ENCODE measurements around the gene SH2D5. TPM values are rescaled to one million over a fixed set of nuclear protein-coding genes. Genes with fewer than 3 reads are reported as not detected.

The SH2D5 gene
- total RNA-seq, 2 experiments from 2014 or later, result 0.15 to 0.29 TPM

DNA sequence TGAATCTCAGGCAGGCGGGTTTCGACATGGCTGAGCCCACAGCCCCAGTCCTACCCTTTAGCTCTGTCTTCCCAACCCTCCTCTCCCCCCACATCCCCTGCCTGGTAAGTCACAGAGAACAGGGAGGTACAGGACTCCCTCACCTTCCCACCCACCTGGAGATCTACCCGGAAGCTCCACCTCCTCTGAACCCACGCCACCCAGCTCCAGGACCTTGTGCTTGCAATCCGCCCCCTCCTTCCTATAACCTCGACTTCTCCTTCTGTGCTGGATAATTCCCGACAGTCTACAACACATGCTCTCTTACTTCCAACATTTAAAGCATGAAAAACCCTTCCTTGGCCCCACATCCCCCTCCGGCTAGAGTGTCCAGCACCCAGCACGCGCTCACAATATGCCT, 37.0 kb downstream of the SH2D5 start:
- no peak overlapping the region for H3K4me3 Mint-ChIP-seq
- no peak for DNase-seq
- intact Hi-C loops (cut with micrococcal nuclease), result loop anchor here (5.0 kb wide), 1 partner anchor 237 kb away; no protein-coding TSS in a partner anchor
- H3K9me3 Mint-ChIP-seq, result no peaks in the 10 kb centered on the region
- no peaks in the 10 kb centered on the region for H3K27me3 Mint-ChIP-seq (ENCODE audit: low read depth)
- CTCF ChIA-PET, result interaction anchor here (0.6 to 4.9 kb wide), 6 partner anchors 19 to 500 kb away, joined by 3 to 73 read pairs (median 5); no protein-coding TSS in a partner anchor
- no peaks in the 10 kb centered on the region for H3K36me3 Mint-ChIP-seq (ENCODE audit: low read depth)
- peaks cover 5% of the 10 kb centered on the region for H3K4me1 Mint-ChIP-seq (ENCODE audit: low read depth)
- H3K27ac Mint-ChIP-seq, result no peak overlapping the region

DNA sequence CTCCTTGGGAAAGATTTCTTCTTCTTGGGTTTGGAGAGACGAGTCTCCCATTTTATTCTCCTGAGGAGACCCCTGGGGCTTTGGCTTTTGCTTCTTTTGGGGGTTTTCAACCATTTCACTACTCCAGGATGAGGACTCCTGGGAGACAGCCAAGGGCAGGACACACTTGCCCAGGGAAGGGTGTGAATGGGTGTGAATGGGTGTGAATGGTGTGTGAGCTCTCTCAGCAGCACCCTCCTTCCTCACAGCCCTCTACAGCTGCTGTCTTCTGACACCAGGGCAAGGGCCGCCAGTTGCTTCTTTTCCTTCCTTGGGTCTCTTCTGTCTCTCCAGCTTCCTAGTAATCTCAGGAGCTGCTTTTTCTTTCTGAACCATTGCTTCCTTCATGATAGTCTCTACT, 38.9 kb downstream of the SH2D5 start:
- CTCF ChIA-PET, result interaction anchor here (0.7 to 0.9 kb wide), 2 partner anchors 502 to 863 kb away, joined by 3 read pairs; no protein-coding TSS in a partner anchor
- no peaks in the 10 kb centered on the region for H3K36me3 Mint-ChIP-seq (ENCODE audit: low read depth)
- H3K27me3 Mint-ChIP-seq (ENCODE audit: low read depth), result no peaks in the 10 kb centered on the region
- intact Hi-C loops (cut with micrococcal nuclease), result no loop called here
- no peak for DNase-seq
- peaks cover 5% of the 10 kb centered on the region for H3K4me1 Mint-ChIP-seq (ENCODE audit: low read depth)
- H3K27ac Mint-ChIP-seq, result no peak overlapping the region
- no peak overlapping the region for H3K4me3 Mint-ChIP-seq
- no peaks in the 10 kb centered on the region for H3K9me3 Mint-ChIP-seq

DNA sequence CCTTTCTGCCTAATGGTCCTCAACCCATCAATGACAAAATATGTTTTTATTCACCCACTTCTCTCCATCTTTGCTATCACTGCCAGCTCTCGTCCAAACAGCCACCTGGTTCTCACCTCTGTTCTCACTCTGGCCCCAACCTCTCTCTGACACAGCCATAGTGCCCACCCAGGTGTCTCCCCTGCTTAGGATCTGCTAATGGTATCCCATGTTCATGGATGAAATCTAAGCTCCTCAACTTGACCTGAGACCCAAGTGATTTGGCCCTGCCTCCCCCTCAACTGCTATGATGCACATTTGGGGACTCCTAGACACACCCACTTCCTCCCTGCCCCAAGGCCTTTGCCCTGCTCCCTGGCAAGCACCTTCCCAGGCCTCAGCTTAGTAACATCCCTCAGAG, 40.6 kb downstream of the SH2D5 start:
- Mint-ChIP-seq H3K36me3 (ENCODE audit: low read depth) (no peaks in the 10 kb centered on the region), H3K4me3 (no peak overlapping the region), H3K27ac (no peak overlapping the region), H3K9me3 (no peaks in the 10 kb centered on the region), H3K27me3 (ENCODE audit: low read depth) (no peaks in the 10 kb centered on the region), H3K4me1 (ENCODE audit: low read depth) (peaks cover 2% of the 10 kb centered on the region)
- intact Hi-C loops (cut with micrococcal nuclease), result no loop called here
- DNase-seq, result no peak
- CTCF ChIA-PET, result interaction anchor here (0.6 kb wide), 1 partner anchor 92 kb away, joined by 3 read pairs; no protein-coding TSS in a partner anchor

DNA sequence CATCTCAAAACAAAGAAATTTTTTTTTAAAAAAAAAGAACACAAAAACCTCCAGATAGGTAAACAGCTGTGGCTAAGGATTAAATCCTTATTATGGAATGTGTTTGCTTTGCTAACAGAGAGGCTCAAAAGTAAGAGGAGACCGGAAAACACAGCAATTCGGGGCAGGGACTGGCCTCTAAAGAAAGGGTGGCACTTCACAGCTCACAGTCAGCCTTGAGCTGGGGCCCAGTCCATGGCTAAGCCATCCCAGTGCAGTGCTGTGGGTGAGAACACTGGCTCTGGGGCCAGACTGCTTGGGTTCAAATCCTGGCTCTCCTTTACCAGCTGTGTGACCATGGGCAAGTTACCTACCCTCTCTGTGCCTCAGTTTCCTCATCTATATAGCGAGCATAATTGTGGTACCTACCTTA, 42.9 kb downstream of the SH2D5 start:
- Mint-ChIP-seq H3K9me3 (no peaks in the 10 kb centered on the region), H3K36me3 (ENCODE audit: low read depth) (no peaks in the 10 kb centered on the region), H3K4me3 (no peak overlapping the region), H3K27ac (no peak overlapping the region), H3K4me1 (ENCODE audit: low read depth) (no peaks in the 10 kb centered on the region), H3K27me3 (ENCODE audit: low read depth) (no peaks in the 10 kb centered on the region)
- DNase-seq, result no peak
- CTCF ChIA-PET, result no interaction called here
- intact Hi-C loops (cut with micrococcal nuclease), result no loop called here

DNA sequence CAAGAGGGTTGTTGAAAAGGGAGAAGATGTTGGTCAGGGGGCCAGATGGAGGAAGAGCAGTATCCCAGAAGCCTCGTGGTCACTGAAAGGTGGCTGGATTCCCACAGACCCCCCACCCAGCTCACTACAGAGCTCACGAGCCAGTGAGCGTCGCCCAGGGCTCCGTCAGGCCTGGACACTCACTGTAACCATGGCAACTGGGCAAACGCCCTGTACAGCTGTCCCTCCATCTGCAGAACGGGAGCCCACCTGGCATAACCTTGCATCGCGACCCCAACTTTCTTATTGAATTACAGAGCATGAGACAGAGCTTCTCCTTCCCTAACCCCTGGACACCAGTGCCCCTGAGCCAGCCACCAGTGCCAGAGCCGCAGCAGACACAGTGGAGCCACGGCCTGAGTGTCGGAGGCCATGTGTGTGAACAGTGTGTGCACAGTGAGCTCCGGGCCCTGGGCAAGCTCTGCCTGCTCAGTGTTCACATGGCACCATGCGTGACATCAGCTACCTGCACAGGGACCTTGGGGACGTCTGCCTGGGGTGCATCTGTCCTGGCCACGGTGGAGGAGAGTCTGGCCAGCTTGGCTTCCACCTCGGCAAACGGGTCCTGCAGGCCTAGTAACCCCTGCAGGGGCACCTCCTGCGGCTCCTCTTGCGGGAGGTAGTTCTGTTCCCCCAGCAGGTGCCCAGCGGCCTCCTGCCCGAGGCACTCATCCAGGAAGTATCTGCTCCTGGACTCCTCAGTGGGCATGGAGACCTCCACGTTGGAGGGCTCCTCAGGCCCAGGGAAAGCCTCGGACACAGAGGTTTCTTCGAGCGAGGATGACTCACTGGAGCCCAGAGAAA, 45.4 kb downstream of the SH2D5 start:
- H3K9me3 Mint-ChIP-seq, result no peaks in the 10 kb centered on the region
- H3K4me1 Mint-ChIP-seq (ENCODE audit: low read depth), result no peaks in the 10 kb centered on the region
- intact Hi-C loops (cut with micrococcal nuclease), result no loop called here
- no peaks in the 10 kb centered on the region for H3K27me3 Mint-ChIP-seq (ENCODE audit: low read depth)
- no peaks in the 10 kb centered on the region for H3K36me3 Mint-ChIP-seq (ENCODE audit: low read depth)
- no peak overlapping the region for H3K4me3 Mint-ChIP-seq
- H3K27ac Mint-ChIP-seq, result no peak overlapping the region
- no peak for DNase-seq
- CTCF ChIA-PET, result no interaction called here

DNA sequence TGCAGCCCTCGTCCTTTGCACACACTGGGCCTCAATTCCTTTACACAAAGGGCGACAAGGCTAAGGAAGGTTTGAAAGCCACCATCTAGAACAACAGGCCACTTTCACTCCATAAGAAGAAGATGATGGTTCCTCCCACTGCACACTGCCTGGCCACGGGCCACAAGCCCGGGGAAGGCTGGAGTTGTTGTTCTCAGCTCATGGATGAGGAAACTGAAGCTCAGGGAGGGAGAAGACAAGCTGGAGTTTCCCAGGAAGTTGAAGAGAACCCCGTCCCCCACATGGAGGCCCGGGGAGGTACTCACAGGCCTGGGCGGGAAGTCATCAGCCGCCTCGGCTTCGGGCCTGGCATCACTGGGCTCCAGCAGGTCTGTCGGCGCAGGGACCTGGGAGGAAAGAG, 46.8 kb downstream of the SH2D5 start:
- H3K36me3 Mint-ChIP-seq (ENCODE audit: low read depth), result no peaks in the 10 kb centered on the region
- no peaks in the 10 kb centered on the region for H3K9me3 Mint-ChIP-seq
- intact Hi-C loops (cut with micrococcal nuclease), result no loop called here
- no peak for DNase-seq
- CTCF ChIA-PET, result interaction anchor here (1.9 kb wide), 1 partner anchor 11 kb away, joined by 7 read pairs; no protein-coding TSS in a partner anchor
- no peaks in the 10 kb centered on the region for H3K4me1 Mint-ChIP-seq (ENCODE audit: low read depth)
- H3K27me3 Mint-ChIP-seq (ENCODE audit: low read depth), result no peaks in the 10 kb centered on the region
- no peak overlapping the region for H3K27ac Mint-ChIP-seq
- no peak overlapping the region for H3K4me3 Mint-ChIP-seq

DNA sequence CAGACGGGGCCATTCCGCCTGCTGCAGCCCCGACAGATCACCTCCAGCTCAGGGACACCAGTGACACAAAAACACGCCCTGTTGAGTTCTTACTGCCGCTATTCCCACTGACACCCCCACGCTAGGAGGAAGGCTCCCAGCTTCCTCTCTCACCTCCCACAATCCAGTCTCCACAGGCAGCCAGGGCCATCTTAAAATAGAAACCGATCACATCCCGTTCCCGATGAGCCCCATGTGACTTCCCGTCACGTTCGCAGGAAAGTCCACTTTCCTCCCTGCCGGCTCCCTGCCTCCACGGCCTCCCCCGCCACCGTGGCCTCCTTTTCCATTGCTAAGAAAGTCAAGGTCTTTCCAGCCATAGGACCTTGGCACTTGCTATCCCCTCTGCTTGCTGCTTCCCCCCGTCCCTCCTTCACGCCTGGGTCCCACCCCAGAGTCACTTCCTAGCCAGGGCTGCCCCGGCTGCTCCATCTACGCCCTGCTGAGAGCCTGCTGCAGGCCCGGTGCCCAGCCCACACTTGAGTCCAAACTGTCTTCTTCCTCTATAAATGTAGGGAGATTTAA, 47.3 kb downstream of the SH2D5 start:
- intact Hi-C loops (cut with micrococcal nuclease), result no loop called here
- H3K27ac Mint-ChIP-seq, result no peak overlapping the region
- CTCF ChIA-PET, result interaction anchor here (1.9 kb wide), 1 partner anchor 12 kb away, joined by 7 read pairs; no protein-coding TSS in a partner anchor

DNA sequence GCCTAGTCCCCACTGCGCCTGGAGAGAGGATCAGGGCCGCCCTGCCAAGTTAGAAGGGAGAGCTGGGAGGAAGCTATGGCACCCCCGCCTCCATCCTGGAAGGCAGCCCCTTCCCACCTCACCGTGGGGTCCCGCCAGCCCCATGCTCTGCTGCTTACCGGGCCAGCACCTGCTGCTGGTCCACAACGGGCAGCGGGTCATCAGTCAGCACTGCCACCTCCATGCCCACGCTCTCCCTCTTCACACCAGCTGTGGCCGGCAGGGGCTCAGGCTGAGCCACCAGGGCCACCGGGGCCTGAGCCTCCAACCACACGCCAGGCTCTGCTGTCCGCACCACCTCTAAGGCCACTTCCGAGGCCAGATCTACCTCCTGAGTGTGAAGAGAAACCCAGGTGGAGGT, 47.9 kb downstream of the SH2D5 start:
- Mint-ChIP-seq H3K27me3 (ENCODE audit: low read depth) (peaks cover 2% of the 10 kb centered on the region), H3K4me3 (no peak overlapping the region), H3K27ac (no peak overlapping the region), H3K36me3 (ENCODE audit: low read depth) (no peaks in the 10 kb centered on the region), H3K9me3 (no peaks in the 10 kb centered on the region), H3K4me1 (ENCODE audit: low read depth) (no peaks in the 10 kb centered on the region)
- intact Hi-C loops (cut with micrococcal nuclease), result no loop called here
- CTCF ChIA-PET, result interaction anchor here (1.9 kb wide), 1 partner anchor 12 kb away, joined by 7 read pairs; no protein-coding TSS in a partner anchor
- DNase-seq, result no peak

More for the DNA sequence above, 47.3 kb downstream of the SH2D5 start:
- Mint-ChIP-seq H3K4me3 (no peak overlapping the region), H3K4me1 (ENCODE audit: low read depth) (no peaks in the 10 kb centered on the region), H3K9me3 (no peaks in the 10 kb centered on the region), H3K36me3 (ENCODE audit: low read depth) (no peaks in the 10 kb centered on the region), H3K27me3 (ENCODE audit: low read depth) (peaks cover under 1% of the 10 kb centered on the region)
- DNase-seq, result no peak

DNA sequence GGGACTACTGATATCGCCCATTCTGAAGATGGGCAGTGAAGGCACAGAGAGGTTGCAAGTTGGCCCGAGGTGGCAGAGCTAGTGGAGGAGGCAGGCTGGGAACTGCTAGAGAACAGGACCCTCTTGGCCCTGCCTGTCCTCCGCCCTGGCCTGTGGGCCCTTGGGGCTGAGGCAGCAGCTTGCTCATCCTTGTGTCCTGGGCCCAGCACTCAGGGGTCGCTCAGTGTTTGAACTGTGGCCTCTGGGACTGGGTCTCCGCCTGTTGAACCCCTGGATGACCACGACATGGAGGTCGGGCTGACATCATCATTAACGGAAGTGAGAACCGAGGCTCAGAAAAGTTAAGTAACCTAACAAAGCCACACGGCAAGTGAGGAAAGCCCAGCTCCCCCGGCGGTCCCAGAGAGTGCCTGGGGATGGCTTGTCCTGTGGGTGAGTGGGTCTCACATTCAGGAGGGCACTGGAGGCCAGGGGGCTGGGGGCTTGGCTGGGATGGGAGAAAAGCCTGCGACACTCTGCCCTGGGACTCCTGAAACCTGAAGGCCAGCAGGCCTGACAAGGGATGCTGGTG, 48.4 kb downstream of the SH2D5 start:
- Mint-ChIP-seq H3K27ac (no peak overlapping the region), H3K27me3 (ENCODE audit: low read depth) (peaks cover 2% of the 10 kb centered on the region), H3K9me3 (no peaks in the 10 kb centered on the region), H3K4me1 (ENCODE audit: low read depth) (no peaks in the 10 kb centered on the region), H3K36me3 (ENCODE audit: low read depth) (no peaks in the 10 kb centered on the region), H3K4me3 (no peak overlapping the region)
- intact Hi-C loops (cut with micrococcal nuclease), result no loop called here
- DNase-seq, result no peak
- CTCF ChIA-PET, result interaction anchor here (1.9 kb wide), 1 partner anchor 13 kb away, joined by 7 read pairs; no protein-coding TSS in a partner anchor

DNA sequence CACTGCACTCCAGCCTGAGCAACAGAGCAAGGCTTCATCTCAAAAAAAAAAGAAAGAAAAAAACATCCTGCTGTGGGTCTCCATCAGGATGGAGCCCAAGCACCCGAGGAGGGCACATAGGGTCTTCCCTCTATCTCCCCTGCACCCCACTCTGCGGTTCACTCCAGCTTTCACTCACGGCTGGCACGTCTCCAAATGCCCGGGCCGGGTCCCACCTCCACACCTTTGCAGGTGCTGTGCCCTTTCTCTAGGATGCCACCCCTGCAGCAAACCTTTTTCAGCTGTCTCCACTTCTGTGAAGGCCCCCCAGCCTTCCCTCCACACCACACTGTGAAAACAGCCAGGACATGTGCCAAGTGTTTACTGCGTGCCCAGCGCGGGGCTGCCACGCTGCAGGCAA, 48.9 kb downstream of the SH2D5 start:
- DNase-seq, result no peak
- intact Hi-C loops (cut with micrococcal nuclease), result no loop called here

DNA sequence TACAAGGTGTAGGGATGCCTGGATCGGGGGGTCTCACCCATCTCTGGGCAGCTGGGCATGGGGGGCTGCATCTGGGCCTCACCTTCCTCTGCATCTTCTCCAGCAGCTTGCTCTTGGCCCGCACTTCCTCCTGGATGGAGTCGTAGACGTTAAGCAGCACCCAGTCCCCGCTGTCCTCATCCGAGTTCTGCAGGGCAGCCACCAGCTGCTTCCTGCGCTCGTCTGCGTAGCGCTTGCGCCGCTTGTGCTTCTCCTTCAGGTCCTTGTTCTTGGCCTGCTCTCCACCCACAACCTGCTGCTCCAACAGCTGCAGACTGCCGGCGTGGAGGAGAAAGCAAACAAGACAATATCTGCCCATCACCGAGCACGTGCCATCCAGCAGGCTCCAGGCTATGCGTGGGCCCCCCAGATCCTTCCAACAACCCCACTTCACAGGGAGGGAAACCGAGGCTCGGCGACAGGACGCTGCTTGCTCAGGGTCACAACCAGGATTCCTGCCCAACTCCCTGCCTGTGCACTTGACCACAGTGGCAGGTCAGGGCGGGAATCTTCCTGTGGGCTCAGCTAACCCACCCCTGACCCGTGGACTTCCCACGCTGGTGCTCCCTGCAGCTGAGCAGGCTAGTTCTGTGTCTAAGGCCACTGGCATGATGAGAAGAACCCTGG, 49.8 kb downstream of the SH2D5 start:
- peaks cover 5% of the 10 kb centered on the region for H3K4me1 Mint-ChIP-seq (ENCODE audit: low read depth)
- H3K4me3 Mint-ChIP-seq, result no peak overlapping the region
- intact Hi-C loops (cut with micrococcal nuclease), result no loop called here
- CTCF ChIA-PET, result interaction anchor here (0.7 kb wide), 1 partner anchor 133 kb away, joined by 3 read pairs; no protein-coding TSS in a partner anchor
- H3K27ac Mint-ChIP-seq, result no peak overlapping the region
- DNase-seq, result no peak
- peaks cover 3% of the 10 kb centered on the region for H3K9me3 Mint-ChIP-seq
- H3K27me3 Mint-ChIP-seq (ENCODE audit: low read depth), result peaks cover 2% of the 10 kb centered on the region
- H3K36me3 Mint-ChIP-seq (ENCODE audit: low read depth), result peaks cover 1% of the 10 kb centered on the region

More for the DNA sequence above, 48.9 kb downstream of the SH2D5 start:
- H3K27ac Mint-ChIP-seq, result no peak overlapping the region
- H3K4me3 Mint-ChIP-seq, result no peak overlapping the region
- peaks cover 2% of the 10 kb centered on the region for H3K27me3 Mint-ChIP-seq (ENCODE audit: low read depth)
- no peaks in the 10 kb centered on the region for H3K9me3 Mint-ChIP-seq
- H3K36me3 Mint-ChIP-seq (ENCODE audit: low read depth), result no peaks in the 10 kb centered on the region
- CTCF ChIA-PET, result no interaction called here
- H3K4me1 Mint-ChIP-seq (ENCODE audit: low read depth), result peaks cover 1% of the 10 kb centered on the region

DNA sequence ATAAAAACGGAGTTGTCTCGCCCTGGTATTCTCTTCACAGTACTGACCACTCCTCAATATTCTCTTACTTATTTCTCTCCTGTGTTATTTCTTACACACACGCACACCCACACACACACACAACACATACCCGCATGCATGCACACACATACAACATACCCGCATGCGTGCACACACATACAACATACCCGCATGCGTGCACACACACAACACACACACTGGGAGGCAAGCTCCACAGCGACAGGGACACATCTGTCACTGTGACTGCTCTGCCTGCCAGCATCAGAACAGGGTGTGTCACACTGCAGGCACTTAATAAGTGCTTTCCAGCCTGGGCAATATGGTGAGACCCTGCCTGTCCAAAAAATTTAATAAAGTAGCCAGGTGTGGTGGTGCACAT, 50.5 kb downstream of the SH2D5 start:
- intact Hi-C loops (cut with micrococcal nuclease), result no loop called here
- CTCF ChIA-PET, result interaction anchor here (0.6 kb wide), 1 partner anchor 588 kb away, joined by 3 read pairs; no protein-coding TSS in a partner anchor
- H3K27ac Mint-ChIP-seq, result no peak overlapping the region
- peaks cover 5% of the 10 kb centered on the region for H3K4me1 Mint-ChIP-seq (ENCODE audit: low read depth)
- H3K4me3 Mint-ChIP-seq, result no peak overlapping the region
- peaks cover 3% of the 10 kb centered on the region for H3K36me3 Mint-ChIP-seq (ENCODE audit: low read depth)
- peaks cover 7% of the 10 kb centered on the region for H3K9me3 Mint-ChIP-seq
- peaks cover 2% of the 10 kb centered on the region for H3K27me3 Mint-ChIP-seq (ENCODE audit: low read depth)
- no peak for DNase-seq

All from activated naive CD4-positive, alpha-beta T cell treated with anti-CD3 and anti-CD28 coated beads for 36 hours (primary cell).